PC-3 (cell line): ENCODE data around the gene ZC2HC1C.

Experiments used
- CTCF ChIP-seq: fragments of 300-600 bp; sonication (generic); conservative IDR thresholded peaks from 2 replicates; pipeline ENCODE4 v1.5.1; 2017; ENCODE audit warnings: antibody characterized with exemption, low read depth, mild to moderate bottlenecking, low read length
- EZH2 ChIP-seq: fragments of 300-600 bp; sonication (generic); IDR thresholded peaks from one replicate; pipeline ENCODE4 v1.6.1; 2017; ENCODE audit warnings: antibody characterized with exemption, mild to moderate bottlenecking, low read length; ENCODE audit not compliant: unreplicated experiment
- EZH2phosphoT487 ChIP-seq: fragments of 300-600 bp; sonication (generic); IDR thresholded peaks from 2 replicates; pipeline ENCODE4 v1.6.1; 2018; ENCODE audit warnings: mild to moderate bottlenecking, antibody characterized with exemption, low read length, borderline replicate concordance

GRCh38 chr14:75063013-75063412 is 6.4 kb upstream of the ZC2HC1C start:
- TF ChIP-seq CTCF (no peak), EZH2phosphoT487 (no peak), EZH2 (no peak)
